PC-9 (cell line): ENCODE measurements around the gene CLCN1. TPM values are rescaled to one million over a fixed set of nuclear protein-coding genes. Genes with fewer than 3 reads are reported as not detected.

Experiments used
- BruUV-seq: library from RNA; stranded (reverse); fragments of 400-500 nt; replicated peaks from 2 replicates; lab custom pipeline; 2021; lab: Mats Ljungman, UMichigan
- CTCF ChIA-PET: fragments of 300-600 bp; sonication (Branson Sonifier 250); formaldehyde crosslinking; loops from one replicate; lab custom pipeline; 2022; ENCODE audit warnings: antibody characterized with exemption; lab: Charles Lee
- POLR2A ChIA-PET: fragments of 300-600 bp; sonication (Branson Sonifier 250); formaldehyde crosslinking; loops from one replicate; lab custom pipeline; 2022; ENCODE audit warnings: antibody characterized with exemption; ENCODE audit not compliant: unreplicated experiment; lab: Charles Lee
- DNase-seq, 2 experiments: peaks; one replicate each; pipeline versions ENCODE4 v3.0.0 to v3.0.0-alpha.2; 2015 to 2022; ENCODE audit warnings: mixed read lengths in 1 of 2
- H2AFZ ChIP-seq: fragments of 200-600 bp; sonication (generic); 2 replicates; pipeline ENCODE4 v1.8.1; 2017; ENCODE audit warnings: antibody characterized with exemption
- H3F3A ChIP-seq: fragments of 200-600 bp; sonication (generic); 2 replicates; pipeline ENCODE4 v1.8.1; 2017; ENCODE audit warnings: antibody characterized with exemption, mild to moderate bottlenecking, low read depth; ENCODE audit not compliant: insufficient read depth
- H3K27ac ChIP-seq: fragments of 200-600 bp; sonication (generic); 2 replicates; pipeline ENCODE4 v1.6.1; 2016; ENCODE audit warnings: mixed run types
- H3K27me3 ChIP-seq: fragments of 200-600 bp; sonication (generic); 2 replicates; pipeline ENCODE4 v1.6.1; 2016; ENCODE audit warnings: low read depth, mixed run types; ENCODE audit not compliant: insufficient read depth
- H3K36me3 ChIP-seq: fragments of 200-600 bp; sonication (generic); 2 replicates; pipeline ENCODE4 v1.6.1; 2016; ENCODE audit warnings: low read depth, mixed run types
- H3K4me1 ChIP-seq: fragments of 200-600 bp; sonication (generic); replicated peaks from 2 replicates; pipeline ENCODE4 v1.6.1; 2016; ENCODE audit warnings: mixed run types; ENCODE audit not compliant: insufficient read depth
- H3K4me2 ChIP-seq: fragments of 200-600 bp; sonication (generic); 2 replicates; pipeline ENCODE4 v1.6.1; 2017; ENCODE audit warnings: mixed run types
- H3K4me3 ChIP-seq: fragments of 200-600 bp; sonication (generic); 2 replicates; pipeline ENCODE4 v1.6.1; 2016; ENCODE audit warnings: mixed run types
- H3K79me2 ChIP-seq: fragments of 200-600 bp; sonication (generic); 2 replicates; pipeline ENCODE4 v1.6.1; 2017; ENCODE audit warnings: low read depth, mixed run types
- H3K9me2 ChIP-seq: fragments of 200-600 bp; sonication (generic); 2 replicates; pipeline ENCODE4 v1.8.1; 2017; ENCODE audit warnings: mild to moderate bottlenecking; ENCODE audit not compliant: insufficient read depth
- H3K9me3 ChIP-seq: fragments of 200-600 bp; sonication (generic); 2 replicates; pipeline ENCODE4 v1.8.1; 2016; ENCODE audit warnings: low read depth; ENCODE audit not compliant: insufficient read depth
- H4K20me1 ChIP-seq: fragments of 200-600 bp; sonication (generic); 2 replicates; pipeline ENCODE4 v1.8.1; 2017; ENCODE audit not compliant: insufficient read depth
- EZH2 ChIP-seq: fragments of 200-600 bp; sonication (generic); IDR thresholded peaks from 2 replicates; pipeline ENCODE4 v1.8.0; 2017; ENCODE audit warnings: antibody characterized with exemption, low read depth
- intact Hi-C: fragments of 100-400 bp; cut with micrococcal nuclease; formaldehyde crosslinking; loops from one replicate; pipeline ENCODE4 v1.10.0; 2022; ENCODE audit not compliant: unreplicated experiment
- total RNA-seq: library from RNA; stranded (reverse); gene quantifications from 2 replicates; pipeline ENCODE4 v1.2.3, GENCODE V29; 2021
- TF ChIP-seq, protein P1 (sequence below): fragments of 200-600 bp; sonication (generic); conservative IDR thresholded peaks from 2 replicates; pipeline ENCODE4 v1.6.1; 2017; ENCODE audit warnings: mixed run types, antibody characterized with exemption, mild to moderate bottlenecking, moderate library complexity

The CLCN1 gene
- total RNA-seq, 1 experiment from 2014 or later, result not detected

DNA sequence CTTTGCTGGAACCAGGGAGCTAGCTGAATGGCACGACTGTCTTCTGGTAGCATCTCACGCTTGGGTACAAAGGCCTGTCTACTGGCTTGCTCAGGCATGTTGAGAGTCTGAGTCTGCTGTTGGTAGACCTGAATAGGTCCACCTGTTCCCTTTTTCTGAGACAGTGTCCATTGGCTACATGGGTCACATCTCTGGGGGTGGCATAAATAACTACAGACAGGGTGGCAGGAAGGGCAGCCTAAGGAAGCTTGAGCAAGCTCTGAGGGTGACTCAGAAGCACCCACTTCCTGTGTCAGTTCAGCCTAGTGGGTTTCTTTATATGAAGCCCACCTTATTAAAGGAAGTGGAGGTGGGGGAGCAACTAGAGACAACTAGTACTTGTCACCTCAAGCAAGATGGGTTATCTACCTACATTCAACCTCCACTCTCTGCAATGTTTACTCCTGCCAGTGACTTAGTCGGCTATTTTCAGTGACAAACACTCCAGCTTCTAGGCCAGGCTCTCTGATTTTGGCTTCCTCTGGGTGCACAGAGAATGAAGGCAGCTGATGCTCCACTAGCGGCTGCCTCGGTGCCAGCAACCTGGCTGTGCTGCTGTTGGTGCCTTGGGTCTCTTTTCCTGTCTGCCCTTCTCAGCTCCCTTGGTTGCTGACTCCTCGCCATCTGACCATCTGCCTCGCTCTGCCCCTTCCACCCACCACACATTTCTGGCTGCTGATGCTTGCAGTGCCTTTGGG is 59.6 kb downstream of the CLCN1 start:
- intact Hi-C loops, result no loop called here
- BruUV-seq, result no TSS peak
- ChIA-PET CTCF (interaction anchor here (0.5 kb wide), 1 partner anchor 48 kb away, joined by 3 read pairs; no protein-coding TSS in a partner anchor), POLR2A (no interaction called here)
- Histone ChIP-seq H3K27ac (no peak overlapping the region), H2AFZ (no peak overlapping the region), H3K9me2 (no peaks in the 10 kb centered on the region), H3K36me3 (no peaks in the 10 kb centered on the region), H3K9me3 (no peaks in the 10 kb centered on the region), H3K4me1 (peaks cover 29% of the 10 kb centered on the region), H3K4me2 (0 out of 2 replicates have a peak overlapping the region, but pooled peaks have one; percentile 1), H3K27me3 (no peaks in the 10 kb centered on the region), H3K79me2 (peaks cover 14% of the 10 kb centered on the region), H3F3A (peaks cover 1% of the 10 kb centered on the region; the same call in 1 of the 2 replicates), H4K20me1 (no peaks in the 10 kb centered on the region), H3K4me3 (no peak overlapping the region)
- no peak for DNase-seq
- TF ChIP-seq, protein P1, sequence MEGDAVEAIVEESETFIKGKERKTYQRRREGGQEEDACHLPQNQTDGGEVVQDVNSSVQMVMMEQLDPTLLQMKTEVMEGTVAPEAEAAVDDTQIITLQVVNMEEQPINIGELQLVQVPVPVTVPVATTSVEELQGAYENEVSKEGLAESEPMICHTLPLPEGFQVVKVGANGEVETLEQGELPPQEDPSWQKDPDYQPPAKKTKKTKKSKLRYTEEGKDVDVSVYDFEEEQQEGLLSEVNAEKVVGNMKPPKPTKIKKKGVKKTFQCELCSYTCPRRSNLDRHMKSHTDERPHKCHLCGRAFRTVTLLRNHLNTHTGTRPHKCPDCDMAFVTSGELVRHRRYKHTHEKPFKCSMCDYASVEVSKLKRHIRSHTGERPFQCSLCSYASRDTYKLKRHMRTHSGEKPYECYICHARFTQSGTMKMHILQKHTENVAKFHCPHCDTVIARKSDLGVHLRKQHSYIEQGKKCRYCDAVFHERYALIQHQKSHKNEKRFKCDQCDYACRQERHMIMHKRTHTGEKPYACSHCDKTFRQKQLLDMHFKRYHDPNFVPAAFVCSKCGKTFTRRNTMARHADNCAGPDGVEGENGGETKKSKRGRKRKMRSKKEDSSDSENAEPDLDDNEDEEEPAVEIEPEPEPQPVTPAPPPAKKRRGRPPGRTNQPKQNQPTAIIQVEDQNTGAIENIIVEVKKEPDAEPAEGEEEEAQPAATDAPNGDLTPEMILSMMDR, result no peak
- TF ChIP-seq EZH2, result no peak

DNA sequence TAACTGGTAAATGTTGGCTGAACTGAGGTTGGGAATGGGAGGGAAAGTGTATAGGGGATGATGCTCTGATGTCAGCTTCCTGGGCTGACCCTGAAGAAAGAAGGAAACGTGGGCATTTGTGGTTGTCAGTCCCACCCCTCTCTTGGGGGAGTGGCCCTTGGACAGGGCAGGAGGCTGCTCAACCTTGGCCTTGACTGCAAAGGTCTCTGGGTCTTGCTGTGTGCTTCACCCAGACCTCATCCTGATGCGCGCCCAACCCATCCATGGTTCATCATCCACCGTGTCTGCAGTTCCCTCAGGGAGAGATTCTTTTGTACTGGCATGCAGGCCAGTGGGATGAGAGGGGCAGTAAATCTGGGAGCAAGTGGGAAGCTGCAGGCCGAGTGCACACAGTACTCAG is 60.5 kb downstream of the CLCN1 start:
- Histone ChIP-seq H3F3A (peaks cover 3% of the 10 kb centered on the region; the same call in 1 of the 2 replicates), H4K20me1 (no peaks in the 10 kb centered on the region), H3K4me2 (no peak overlapping the region), H3K27ac (no peak overlapping the region), H3K27me3 (no peaks in the 10 kb centered on the region), H3K79me2 (peaks cover 15% of the 10 kb centered on the region), H3K4me3 (no peak overlapping the region), H2AFZ (no peak overlapping the region), H3K4me1 (peaks cover 29% of the 10 kb centered on the region), H3K36me3 (no peaks in the 10 kb centered on the region), H3K9me3 (no peaks in the 10 kb centered on the region), H3K9me2 (no peaks in the 10 kb centered on the region)
- intact Hi-C loops, result no loop called here
- ChIA-PET POLR2A (interaction anchor here (0.6 kb wide), 1 partner anchor 42 kb away, joined by 4 read pairs; no protein-coding TSS in a partner anchor), CTCF (interaction anchor here (0.6 kb wide), 1 partner anchor 70 kb away, joined by 10 read pairs; no protein-coding TSS in a partner anchor)
- TF ChIP-seq, protein P1, result no peak
- TF ChIP-seq EZH2, result no peak
- BruUV-seq, result no TSS peak
- DNase-seq, result no peak

DNA sequence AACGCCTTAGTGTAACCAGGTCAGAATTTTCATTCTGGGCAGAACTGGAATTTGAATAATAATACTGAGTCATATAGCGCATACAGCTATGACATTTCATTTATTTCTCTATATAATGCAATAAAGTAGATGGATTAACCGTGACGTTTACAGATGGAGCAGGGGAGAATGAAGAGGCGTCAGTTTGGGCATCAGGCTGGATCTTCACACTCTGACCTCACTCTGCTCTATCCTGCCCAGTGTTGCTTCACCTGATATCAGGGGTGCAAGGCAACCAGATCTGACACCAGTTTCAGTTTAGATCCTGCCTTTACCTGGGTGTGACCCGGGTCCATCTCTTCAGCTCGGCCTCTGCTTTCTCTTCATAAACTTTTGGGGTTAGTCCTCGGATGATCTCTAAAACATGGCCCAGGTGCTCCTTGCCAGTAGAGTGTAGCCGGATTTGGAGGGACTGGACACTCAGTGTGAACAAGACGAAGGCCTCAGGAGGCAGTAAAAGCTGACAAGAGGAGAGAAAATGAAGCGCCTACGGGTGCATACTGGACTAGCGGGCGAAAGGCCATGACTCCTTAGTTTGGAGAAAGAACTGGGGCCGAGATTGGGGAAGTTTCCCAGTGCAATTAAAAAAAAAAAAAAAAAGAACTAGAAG is 63.8 kb downstream of the CLCN1 start:
- H3F3A ChIP-seq, result peaks cover 13% of the 10 kb centered on the region; the same call in 1 of the 2 replicates
- H3K4me1 ChIP-seq, result peaks cover 35% of the 10 kb centered on the region
- CTCF ChIA-PET, result interaction anchor here (0.6 to 1.0 kb wide), 6 partner anchors 9 to 1405 kb away, joined by 3 to 7 read pairs (median 4); no protein-coding TSS in a partner anchor
- peak overlapping the region; percentile 89 for H3K27ac ChIP-seq
- no TSS peak for BruUV-seq
- TF ChIP-seq EZH2, result no peak
- TF ChIP-seq, protein P1, result no peak
- POLR2A ChIA-PET, result interaction anchor here (0.5 to 1.0 kb wide), 5 partner anchors 9 to 1701 kb away, joined by 3 to 28 read pairs (median 3); no protein-coding TSS in a partner anchor
- peaks cover 48% of the 10 kb centered on the region for H3K79me2 ChIP-seq
- H3K4me2 ChIP-seq, result peak overlapping the region; percentile 96
- peak overlapping the region; percentile 74 for H3K4me3 ChIP-seq
- H3K9me3 ChIP-seq, result no peaks in the 10 kb centered on the region
- H3K36me3 ChIP-seq, result peaks cover 13% of the 10 kb centered on the region; the same call in 1 of the 2 replicates
- no peak for DNase-seq
- H2AFZ ChIP-seq, result peak overlapping the region; percentile 65; the same call in 1 of the 2 replicates
- intact Hi-C loops, result loop anchor here (1.0 to 5.0 kb wide), 5 partner anchors 35 to 497 kb away; partner anchors contain the start of gene CASP2
- H4K20me1 ChIP-seq, result peaks cover 24% of the 10 kb centered on the region
- H3K9me2 ChIP-seq, result no peaks in the 10 kb centered on the region
- no peaks in the 10 kb centered on the region for H3K27me3 ChIP-seq
